Coronary artery (tissue), 2 donors: ENCODE results near the gene RTL9.

ENCODE experiments used
- DNase-seq: peaks from one replicate; pipeline ENCODE4 v3.0.0-alpha.2; 2017; ENCODE audit warnings: low spot score
- H3K27ac ChIP-seq, 2 donors: fragments of 200-600 bp; sonication (generic); one replicate each; pipeline ENCODE4 v1.5.1; 2016 to 2019
- H3K4me3 ChIP-seq: fragments of 200-600 bp; sonication (generic); 2 replicates; pipeline ENCODE4 v1.5.1; 2016; ENCODE audit warnings: mild to moderate bottlenecking, moderate library complexity
- CTCF ChIP-seq: fragments of 200-600 bp; sonication (generic); IDR thresholded peaks from one replicate; pipeline ENCODE4 v1.5.1; 2019; ENCODE audit warnings: antibody characterized with exemption

Gene RTL9

GRCh38 chrX:110384490-110384889 is 25.8 kb downstream of the RTL9 start:
- no peak for TF ChIP-seq CTCF
- no peak for DNase-seq
- H3K27ac ChIP-seq, result no peak overlapping the region
- no peak overlapping the region for H3K4me3 ChIP-seq

GRCh38 chrX:110389570-110389969 is 30.9 kb downstream of the RTL9 start:
- Histone ChIP-seq H3K27ac (no peak overlapping the region), H3K4me3 (no peak overlapping the region)
- no peak for DNase-seq
- TF ChIP-seq CTCF, result no peak

GRCh38 chrX:110391086-110391485 is 32.4 kb downstream of the RTL9 start:
- H3K27ac ChIP-seq, result no peak overlapping the region
- no peak for DNase-seq
- TF ChIP-seq CTCF, result no peak
- no peak overlapping the region for H3K4me3 ChIP-seq

GRCh38 chrX:110394651-110395050 is 36.0 kb downstream of the RTL9 start:
- no peak for TF ChIP-seq CTCF
- Histone ChIP-seq H3K4me3 (no peak overlapping the region), H3K27ac (no peak overlapping the region)
- DNase-seq, result no peak

GRCh38 chrX:110395877-110396276 is 37.2 kb downstream of the RTL9 start:
- no peak for TF ChIP-seq CTCF
- no peak overlapping the region for H3K27ac ChIP-seq
- H3K4me3 ChIP-seq, result no peak overlapping the region
- DNase-seq, result no peak

- TF ChIP-seq CTCF, result no peak
- DNase-seq, result no peak
- H3K4me3 ChIP-seq, result no peak overlapping the region
Measured at GRCh38 chrX:110396735-110397134, 38.1 kb downstream of the RTL9 start.

GRCh38 chrX:110397339-110397738 is 38.7 kb downstream of the RTL9 start:
- no peak overlapping the region for H3K27ac ChIP-seq
- H3K4me3 ChIP-seq, result no peak overlapping the region
- DNase-seq, result no peak
- TF ChIP-seq CTCF, result no peak

More at GRCh38 chrX:110396735-110397134, 38.1 kb downstream of the RTL9 start:
- no peak overlapping the region for H3K27ac ChIP-seq
